HEK293T (cell line): ENCODE data around the gene GRIK1.

Experiments
- ARNT ChIP-seq: fragments of 450-650 bp; IDR thresholded peaks from 2 replicates; pipeline ENCODE4 v1.6.1; 2017; ENCODE audit warnings: mild to moderate bottlenecking
- BHLHE40 ChIP-seq: fragments of 450-650 bp; IDR thresholded peaks from 2 replicates; pipeline ENCODE4 v1.6.1; 2016; ENCODE audit warnings: mild to moderate bottlenecking, moderate library complexity, borderline replicate concordance
- CTBP1 ChIP-seq: fragments of 450-650 bp; IDR thresholded peaks from 2 replicates; pipeline ENCODE4 v1.6.1; 2016; ENCODE audit warnings: borderline replicate concordance
- FOXK2 ChIP-seq: fragments of 450-650 bp; IDR thresholded peaks from 2 replicates; pipeline ENCODE4 v1.6.1; 2016; ENCODE audit warnings: mild to moderate bottlenecking
- LEF1 ChIP-seq: fragments of 450-650 bp; IDR thresholded peaks from 2 replicates; pipeline ENCODE4 v1.6.1; 2017; ENCODE audit warnings: mild to moderate bottlenecking, borderline replicate concordance
- PKNOX1 ChIP-seq: fragments of 450-650 bp; IDR thresholded peaks from 2 replicates; pipeline ENCODE4 v1.6.1; 2016
- SP1 ChIP-seq: fragments of 450-650 bp; IDR thresholded peaks from 2 replicates; pipeline ENCODE4 v1.6.1; 2017
- SUZ12 ChIP-seq: fragments of 450-650 bp; IDR thresholded peaks from 2 replicates; pipeline ENCODE4 v1.6.1; 2016; ENCODE audit warnings: mild to moderate bottlenecking
- TARDBP ChIP-seq: fragments of 450-650 bp; IDR thresholded peaks from 2 replicates; pipeline ENCODE4 v1.6.1; 2016
- ZNF384 ChIP-seq: fragments of 450-650 bp; IDR thresholded peaks from 2 replicates; pipeline ENCODE4 v1.6.1; 2016

- no peak for TF ChIP-seq TARDBP
- TF ChIP-seq BHLHE40 = no peak
- no peak for TF ChIP-seq ARNT
- no peak for TF ChIP-seq SP1
- TF ChIP-seq CTBP1 = no peak
- no peak for TF ChIP-seq FOXK2
- TF ChIP-seq PKNOX1 = no peak
- TF ChIP-seq ZNF384 = no peak
- no peak for TF ChIP-seq LEF1
- no peak for TF ChIP-seq SUZ12
These were observed 177.2 kb downstream of the GRIK1 start for GRCh38 chr21:29762570-29763082.
